ENCODE measurements around the gene TMEM98.
"Not testable (repeated sequence)": the region's sequence is repeated elsewhere in the genome, so short reads cannot be mapped to it uniquely, and the experiment has no call there.

The TMEM98 gene

GRCh38 chr17:32987453-32987805 lies 59.5 kb downstream of the TMEM98 start:
- not testable (repeated sequence) for DNase-seq

- not testable (repeated sequence) for DNase-seq
Measured at GRCh38 chr17:32987868-32988267, 59.9 kb downstream of the TMEM98 start.

GRCh38 chr17:32988481-32989101 lies 60.6 kb downstream of the TMEM98 start:
- no peak for DNase-seq

- DNase-seq = no peak
Measured at GRCh38 chr17:32992321-32993033, 64.5 kb downstream of the TMEM98 start.

- no peak for DNase-seq
Measured at GRCh38 chr17:32993977-32994376, 66.0 kb downstream of the TMEM98 start.

All from activated CD4-positive, alpha-beta T cell treated with anti-CD3 and anti-CD28 coated beads for 1 hour (primary cell).